ENCODE data around the gene NEXN.

DNA sequence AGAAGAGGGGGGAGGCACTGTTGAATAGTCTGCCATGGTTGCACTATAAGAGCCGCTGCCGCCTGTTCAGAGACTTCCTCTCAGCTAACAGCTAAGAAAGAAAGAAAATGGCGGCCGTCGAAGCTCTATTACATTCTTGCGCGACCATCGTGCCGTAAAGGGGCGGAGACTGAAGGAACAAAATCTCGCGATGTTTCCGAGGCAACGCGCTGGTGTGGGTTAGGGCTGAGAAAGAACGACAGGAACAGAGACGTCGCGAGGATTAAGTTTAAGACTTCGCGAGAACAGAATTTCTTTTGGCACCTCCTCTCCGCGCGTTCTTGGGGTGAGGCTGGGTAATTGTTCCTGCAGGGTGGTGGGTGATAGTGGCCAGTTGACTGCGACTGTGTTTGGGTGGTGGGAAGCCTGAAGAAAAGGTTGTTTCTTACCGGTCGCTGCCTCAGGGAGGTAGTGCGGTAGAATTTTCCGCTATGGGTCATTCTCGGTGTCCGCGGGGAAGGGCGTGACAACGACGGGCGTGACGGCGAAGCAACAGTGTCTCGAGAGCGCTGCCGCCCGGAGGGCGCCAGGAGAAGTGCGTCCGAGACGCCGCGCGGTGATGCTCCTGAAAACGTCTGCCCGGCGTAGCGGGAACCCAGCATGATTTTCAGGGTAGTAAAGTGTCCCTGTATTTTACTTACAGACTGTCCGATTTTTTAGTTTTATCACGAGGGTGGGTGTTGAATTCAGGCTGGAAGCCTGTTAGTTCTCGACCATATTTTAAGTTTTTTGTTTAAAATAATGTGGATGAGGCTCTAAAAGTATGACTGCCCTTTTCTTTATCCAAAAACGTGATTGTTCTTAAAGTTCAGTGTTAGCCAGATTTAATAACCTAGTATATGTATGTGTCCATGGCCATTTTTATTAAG lies 90.8 kb downstream of the NEXN start, which contains the start of gene FUBP1:
- TF ChIP-seq, protein P1, sequence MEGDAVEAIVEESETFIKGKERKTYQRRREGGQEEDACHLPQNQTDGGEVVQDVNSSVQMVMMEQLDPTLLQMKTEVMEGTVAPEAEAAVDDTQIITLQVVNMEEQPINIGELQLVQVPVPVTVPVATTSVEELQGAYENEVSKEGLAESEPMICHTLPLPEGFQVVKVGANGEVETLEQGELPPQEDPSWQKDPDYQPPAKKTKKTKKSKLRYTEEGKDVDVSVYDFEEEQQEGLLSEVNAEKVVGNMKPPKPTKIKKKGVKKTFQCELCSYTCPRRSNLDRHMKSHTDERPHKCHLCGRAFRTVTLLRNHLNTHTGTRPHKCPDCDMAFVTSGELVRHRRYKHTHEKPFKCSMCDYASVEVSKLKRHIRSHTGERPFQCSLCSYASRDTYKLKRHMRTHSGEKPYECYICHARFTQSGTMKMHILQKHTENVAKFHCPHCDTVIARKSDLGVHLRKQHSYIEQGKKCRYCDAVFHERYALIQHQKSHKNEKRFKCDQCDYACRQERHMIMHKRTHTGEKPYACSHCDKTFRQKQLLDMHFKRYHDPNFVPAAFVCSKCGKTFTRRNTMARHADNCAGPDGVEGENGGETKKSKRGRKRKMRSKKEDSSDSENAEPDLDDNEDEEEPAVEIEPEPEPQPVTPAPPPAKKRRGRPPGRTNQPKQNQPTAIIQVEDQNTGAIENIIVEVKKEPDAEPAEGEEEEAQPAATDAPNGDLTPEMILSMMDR (IDR thresholded peaks at IDR 0.05; ENCODE audit: low read depth, low read length) = peak; percentile 41
- TF ChIP-seq POLR2A (IDR thresholded peaks at IDR 0.05; ENCODE audit: extremely low read depth, insufficient read length) = peak; percentile 93
- TF ChIP-seq, protein P2, sequence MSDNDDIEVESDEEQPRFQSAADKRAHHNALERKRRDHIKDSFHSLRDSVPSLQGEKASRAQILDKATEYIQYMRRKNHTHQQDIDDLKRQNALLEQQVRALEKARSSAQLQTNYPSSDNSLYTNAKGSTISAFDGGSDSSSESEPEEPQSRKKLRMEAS (IDR thresholded peaks at IDR 0.05; ENCODE audit: low read depth, low read length) = peak; percentile 58
